Superior temporal gyrus (tissue), 1 donor: Measurements from ENCODE around the gene GLRA2.

Experiments used
- DNase-seq: peaks from one replicate; pipeline ENCODE4 v3.0.0-alpha.2; 2016; ENCODE audit errors: extremely low spot score

Gene GLRA2

DNA sequence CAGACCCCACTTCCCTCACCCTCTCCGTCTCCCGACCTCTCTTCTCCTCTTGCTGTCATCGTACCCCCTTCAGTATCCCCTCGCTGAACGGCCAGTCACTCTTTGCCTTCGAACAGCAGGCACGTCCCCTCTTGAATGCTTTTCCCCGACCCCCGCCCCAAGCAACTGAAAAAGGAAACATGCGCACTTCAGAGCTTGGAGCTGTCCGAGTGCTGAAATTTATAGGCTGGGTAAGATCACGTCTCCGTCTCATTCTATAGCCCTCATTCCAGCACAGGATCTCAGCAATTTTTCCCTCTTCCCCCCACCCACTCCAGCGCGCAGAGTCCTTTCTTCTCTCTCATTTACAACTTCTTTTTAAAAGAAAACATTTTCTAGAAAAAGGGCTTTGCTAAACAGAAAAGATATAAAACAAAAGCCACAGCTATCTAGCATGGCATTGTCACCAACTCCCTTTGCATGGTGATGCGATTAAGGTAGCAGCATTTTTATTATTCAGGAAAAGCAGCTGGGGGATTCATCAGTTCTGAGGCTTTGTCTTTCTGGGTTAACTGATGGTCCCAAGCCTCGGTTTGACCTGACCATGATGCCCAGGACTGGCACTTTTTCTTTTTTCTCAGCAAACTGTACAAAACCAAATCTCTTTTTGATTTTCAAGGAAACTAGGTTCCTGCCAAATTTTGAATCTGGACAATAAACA lies at the start of gene GLRA2:
TSS of gene GLRA2 (plus strand) at position 247 of the 700 bp plus-strand sequence. CDS start 522 bp downstream, outside the sequence.
- peak; percentile 12 for DNase-seq

DNA sequence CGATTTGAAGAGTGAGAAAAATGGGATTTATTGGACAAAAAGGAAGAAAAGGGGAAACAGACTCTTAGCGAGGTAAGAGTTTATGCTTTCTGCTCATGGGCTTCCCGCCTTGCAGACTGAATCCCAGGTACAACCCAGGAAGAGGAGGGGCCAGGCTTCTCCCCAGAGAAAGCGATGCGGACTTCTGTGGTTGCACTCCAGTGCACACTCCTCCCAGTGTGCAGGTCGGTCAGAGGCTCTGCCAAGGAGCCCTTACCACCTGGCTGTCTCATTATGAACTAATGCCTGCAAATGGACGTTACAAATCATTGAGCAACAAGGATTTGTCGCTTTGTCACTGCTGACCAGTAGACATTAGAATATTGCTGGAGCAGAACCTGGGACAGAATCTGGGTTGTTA lies 39.9 kb upstream of the GLRA2 start:
- no peak for DNase-seq

DNA sequence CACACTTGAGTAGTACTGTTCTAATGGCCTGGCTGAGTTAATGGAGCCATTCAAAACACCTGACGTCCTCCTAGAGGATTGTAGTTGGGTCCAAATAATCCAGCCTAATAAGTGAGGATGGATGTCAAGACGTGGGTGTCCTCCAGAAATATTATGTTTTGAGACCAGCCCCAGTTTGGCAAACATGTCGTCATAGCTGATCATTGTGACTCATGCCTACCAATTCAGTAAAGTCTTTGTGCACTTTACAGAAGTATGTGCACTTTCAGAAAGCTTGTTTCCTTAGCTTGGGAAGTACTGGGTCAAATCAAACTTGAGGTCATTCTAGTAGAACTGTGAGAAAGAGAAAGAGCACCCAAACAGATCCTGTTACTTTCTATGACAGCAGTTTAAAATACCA lies 37.6 kb upstream of the GLRA2 start:
- no peak for DNase-seq

DNA sequence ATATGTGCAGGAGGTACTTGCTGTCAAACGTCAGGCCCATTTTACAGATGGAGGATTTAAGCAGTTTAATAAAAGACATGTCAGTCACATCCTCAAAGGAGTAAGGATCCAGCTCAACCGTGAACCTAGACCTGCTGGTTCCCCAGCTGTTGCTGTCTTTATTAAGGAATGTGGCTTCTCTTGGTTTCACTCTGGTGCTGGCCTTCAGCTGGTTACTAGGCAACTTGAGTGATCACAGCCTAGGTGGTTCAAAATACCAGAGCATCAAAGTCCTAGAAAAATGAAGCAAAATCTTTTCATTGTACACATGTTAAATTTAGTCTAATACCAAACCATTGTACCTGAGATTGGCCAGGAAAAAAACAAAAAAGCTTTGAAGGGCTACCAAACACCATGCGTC lies 32.7 kb upstream of the GLRA2 start:
- no peak for DNase-seq

DNA sequence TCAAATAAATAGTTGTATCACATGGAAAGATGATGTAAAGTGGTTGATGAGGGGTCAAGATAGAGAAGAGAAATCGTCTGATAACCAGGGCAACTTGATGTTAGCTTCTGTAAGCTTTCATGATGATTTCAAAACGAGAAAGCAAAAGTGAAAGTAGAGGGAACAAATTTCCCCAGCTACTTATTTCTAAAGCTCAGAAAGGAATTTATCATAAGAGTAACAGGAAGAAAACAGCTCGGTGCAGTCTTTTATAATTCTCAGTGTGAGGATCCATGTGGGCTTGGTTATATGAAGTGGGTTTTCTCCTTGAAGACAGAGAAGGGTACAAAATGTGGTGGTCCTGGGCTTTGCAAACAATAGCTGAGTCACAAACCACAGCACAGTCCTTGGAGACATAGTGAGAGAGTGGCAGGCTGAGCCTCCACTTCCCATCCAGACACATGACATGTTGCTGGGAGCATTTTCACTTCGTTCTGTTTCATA lies 32.1 kb upstream of the GLRA2 start:
- DNase-seq, result no peak

DNA sequence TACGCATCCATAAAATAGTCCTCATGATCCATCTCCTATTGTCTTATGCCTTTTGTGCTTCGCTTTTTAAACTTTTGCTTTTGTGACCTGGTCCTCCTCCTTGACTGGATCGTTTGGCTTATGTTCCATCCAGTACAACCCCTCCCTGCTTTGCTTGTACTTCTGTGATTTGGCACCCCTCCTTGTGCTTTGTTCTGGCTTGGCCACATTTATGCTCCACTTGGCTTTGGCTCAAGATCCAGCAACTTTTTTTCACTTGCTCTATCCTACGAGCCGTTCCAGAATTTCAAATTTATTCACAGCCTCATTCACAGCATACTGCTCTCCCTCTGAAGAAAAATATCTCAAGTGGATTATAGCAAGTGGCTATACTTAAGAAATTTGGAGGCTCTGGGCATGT lies 28.0 kb upstream of the GLRA2 start:
- DNase-seq, result peak; percentile 14

DNA sequence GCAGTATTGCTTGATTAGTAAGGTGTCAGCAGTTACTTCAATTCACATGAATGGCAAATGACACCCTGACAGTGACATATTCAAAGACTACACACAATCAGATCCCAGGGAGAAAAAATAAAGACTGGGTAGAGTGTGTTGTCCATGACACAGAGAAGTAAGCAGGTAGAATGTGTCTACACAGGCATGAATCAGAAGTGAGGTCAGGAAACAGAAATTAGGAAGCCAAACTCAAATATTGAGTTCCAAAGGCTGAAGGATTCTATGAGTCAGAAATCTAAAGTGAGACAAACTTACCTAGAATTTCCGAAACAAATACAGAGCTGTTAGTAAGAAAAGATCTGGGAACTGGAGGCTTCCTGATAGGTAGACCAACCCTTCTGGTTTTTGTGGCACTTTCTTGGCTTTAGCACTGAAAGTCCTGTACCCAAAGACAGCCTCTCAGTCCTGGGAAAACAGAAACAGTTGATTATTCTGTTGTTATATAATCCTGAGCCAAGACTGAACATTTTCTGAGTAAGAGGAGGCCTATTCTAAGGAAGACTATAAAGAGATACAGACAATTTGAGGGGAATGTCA lies 24.3 kb upstream of the GLRA2 start:
- peak; percentile 12 for DNase-seq

DNA sequence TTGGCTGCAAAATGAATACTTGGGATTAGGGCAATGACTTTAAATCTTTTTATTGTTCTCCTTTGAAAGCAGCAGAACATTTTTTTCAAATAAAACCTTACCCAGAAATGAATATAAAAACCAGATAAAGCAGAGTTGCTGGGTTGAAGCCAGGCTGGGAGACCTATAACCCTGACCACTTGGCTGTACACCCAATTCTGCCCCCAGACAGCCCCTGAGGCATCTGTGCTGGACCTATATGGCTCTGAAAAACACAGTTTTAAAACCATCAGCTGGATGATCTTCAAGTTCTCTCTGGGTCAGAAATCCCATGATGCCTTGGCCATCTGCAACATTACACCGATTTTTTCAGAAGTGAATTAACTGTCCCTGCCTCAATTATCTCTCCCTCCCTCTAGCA lies 23.7 kb upstream of the GLRA2 start:
- DNase-seq, result no peak

DNA sequence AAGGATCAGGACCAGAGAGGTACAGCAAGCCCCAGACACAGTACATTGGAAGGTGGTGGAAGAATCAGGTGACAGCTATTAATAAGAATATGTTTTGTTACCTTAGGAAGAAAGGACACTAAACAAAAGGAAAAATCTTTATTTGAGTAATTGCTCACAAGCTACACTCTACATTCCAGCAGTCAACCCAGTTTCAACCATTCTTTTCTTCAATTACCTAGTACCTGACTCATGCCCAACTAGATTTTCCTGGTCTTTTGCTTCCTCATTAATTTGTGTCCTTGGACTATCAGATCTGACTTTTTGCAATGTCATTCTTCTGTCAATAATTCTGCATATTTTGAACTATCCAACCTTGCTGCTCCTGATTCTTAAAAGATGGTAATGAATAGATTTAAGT lies 22.5 kb upstream of the GLRA2 start:
- DNase-seq, result no peak

DNA sequence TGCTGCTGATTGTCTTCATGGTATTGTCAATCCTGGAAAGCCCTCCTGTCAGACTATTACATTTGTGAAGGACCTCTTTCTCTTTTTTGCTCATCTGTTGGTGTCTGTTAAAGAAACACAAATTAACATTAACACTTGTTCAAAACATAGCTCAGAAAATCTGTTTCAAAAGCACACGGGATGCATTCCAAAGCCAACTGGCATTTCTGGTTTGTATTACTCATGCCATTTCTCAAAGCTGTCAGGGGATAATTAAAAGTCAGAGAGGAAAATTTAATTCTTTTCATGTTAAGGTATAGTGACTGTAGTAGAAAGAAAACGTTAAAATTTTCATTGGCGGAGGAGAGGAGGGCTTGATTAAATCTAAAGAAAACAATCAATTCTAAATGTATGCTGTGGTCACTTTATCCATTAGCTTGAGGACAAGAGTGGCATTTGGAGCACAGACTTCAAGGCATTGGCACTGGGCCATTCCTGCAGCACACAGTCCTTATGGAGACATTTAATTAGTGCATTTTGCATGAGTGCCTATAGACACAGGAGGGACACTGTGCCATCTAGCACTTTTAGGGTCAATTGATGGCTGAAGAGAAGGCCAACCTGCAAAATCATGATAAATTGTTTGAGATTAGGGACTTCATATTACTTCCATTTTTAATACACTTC lies 21.2 kb upstream of the GLRA2 start:
- DNase-seq, result no peak

DNA sequence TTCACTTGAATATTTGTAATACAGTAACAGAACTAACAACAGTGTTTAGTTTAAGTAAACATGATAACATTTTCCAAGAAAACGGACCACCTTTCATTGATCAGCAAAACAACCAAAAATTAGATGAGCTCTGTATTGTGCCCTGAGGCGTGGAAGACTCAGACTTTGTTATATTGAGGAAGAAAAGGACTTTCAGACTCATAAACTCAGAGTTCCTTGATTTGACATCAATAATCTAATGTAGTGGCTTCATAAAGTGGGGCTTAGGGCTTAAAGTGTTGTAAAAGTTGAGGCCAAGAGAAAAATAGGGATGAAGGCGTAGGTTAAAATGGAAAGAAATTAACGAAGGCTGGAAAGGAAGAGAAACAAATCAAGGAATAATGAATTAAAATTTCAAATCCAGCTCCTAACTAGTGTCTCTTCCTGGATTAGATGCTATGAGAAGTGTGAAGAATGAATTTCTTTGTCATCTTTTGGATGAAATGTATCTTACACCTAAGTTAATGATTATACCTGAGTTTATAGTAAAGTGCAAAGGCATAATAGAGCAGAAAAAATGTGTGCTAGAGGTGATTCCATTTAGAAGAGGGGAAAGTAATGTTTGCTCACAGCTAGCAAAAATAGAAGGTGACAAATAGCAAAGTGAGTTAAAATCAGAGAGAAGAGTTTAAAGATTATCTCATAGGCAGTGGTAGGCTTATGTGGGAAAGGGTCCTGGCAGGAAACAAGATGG lies 19.8 kb upstream of the GLRA2 start:
- DNase-seq, result no peak

DNA sequence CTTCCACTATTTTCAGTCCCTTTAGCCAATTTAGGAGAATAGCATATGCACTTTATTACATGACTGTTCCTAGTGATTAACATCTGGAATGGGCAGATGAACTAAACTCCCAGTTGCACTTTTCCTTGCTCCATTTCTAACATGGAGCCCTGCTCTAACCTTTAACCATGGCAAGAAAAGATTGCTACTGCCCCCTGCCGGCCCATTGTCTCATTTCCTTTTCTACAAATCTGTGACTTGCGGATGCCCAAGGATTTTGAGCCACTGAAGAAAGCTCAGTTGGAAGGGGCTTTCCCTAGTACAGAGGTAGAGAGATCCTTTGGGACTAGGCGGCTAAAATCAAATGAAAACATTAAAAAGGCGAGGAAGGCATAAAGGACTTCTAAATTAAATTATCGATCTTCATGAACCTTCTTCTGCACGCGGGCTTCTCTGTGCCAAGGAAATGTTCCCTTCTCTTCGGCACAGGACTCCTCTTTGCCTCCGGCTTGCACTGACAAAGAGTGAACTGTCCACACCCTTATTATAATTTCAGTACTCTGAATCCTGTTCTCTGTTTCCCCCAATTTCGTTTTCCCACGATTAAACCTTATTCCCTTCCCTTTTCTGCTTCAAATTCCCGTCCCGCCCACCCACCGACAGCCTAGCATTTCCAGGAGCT lies 577 bp upstream of the GLRA2 start:
- peak; percentile 72 for DNase-seq

DNA sequence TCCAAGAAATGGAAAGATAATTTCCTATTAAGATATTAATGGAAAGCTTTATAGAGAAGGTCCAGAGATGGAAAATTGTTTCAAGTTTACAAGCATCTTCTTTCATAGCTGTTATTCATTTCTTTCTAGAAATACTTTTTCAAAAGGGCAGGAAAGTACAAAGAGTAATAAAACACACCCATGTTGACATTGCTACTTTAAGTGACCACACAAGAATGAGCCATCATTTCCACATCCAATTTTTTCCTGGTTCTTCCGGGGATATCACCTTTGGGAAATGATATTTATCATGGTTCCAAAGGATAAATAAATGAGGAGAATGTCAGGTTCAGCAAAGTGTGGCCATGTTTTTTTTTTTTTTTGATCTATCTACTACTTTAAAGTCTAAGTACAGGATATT lies 4.5 kb downstream of the GLRA2 start:
- DNase-seq, result no peak

DNA sequence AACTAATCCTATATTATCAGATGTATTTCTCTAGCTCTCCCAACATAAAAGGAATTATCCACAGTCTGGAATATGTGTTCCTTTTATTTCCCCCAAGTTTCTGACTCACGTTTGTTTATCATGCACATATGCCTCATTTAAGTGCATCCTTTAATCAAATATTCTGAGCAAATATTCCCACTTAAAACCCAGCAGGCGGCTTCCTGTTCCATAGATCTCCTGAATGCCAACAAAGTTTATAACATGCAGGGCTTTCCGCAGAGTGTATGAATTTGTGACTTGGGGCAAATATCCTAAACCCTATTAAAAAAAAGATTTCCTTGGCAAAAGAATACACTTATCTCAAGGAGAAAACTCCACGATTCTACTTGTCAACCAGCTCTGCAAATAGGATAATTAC lies 16.9 kb downstream of the GLRA2 start:
- DNase-seq, result no peak

DNA sequence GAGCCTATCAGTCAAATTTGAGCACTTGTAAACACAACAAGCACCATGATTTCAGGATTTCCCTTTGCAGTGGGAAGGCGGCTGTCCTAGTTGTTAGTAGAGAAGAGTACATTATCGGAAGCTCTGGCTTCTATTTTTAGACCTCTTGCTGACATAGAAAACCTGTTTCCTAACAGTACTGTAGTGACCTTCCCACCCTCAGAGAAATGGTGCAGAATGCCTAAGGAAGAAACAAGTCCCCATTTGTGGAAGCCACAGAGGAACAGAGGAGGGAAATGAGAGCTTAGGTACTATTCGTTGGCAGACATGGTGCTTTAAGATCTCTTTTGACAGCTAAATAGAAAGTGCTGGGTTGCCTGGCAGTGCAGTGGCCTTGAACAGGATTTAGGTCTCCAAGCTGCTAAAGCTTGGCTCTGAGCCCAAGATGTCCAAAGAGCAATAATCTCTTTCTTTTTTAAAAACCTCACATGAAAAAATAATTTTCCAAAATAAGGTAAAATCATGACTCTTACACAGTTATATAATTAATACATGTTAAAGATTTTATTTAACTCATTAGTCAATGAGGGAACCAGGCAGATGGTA lies 24.9 kb downstream of the GLRA2 start:
- no peak for DNase-seq

DNA sequence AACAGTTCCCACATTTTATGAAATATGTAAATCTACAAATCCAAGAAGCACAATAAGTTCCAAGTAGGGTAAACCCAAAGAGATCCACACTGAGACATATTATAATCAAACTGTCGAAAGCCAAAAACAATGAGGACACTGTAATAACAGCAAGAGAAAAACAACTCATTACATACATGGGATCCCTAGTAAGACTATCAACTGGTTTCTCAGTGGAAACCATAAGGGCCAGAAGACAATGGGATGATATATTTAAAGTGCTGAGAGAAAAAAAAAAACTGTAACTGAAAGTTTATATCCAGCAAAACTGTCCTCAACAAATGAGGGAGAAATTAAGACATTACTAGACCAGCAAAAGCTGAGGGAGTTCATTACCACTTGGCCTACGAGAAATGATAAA lies 34.7 kb downstream of the GLRA2 start:
- no peak for DNase-seq

DNA sequence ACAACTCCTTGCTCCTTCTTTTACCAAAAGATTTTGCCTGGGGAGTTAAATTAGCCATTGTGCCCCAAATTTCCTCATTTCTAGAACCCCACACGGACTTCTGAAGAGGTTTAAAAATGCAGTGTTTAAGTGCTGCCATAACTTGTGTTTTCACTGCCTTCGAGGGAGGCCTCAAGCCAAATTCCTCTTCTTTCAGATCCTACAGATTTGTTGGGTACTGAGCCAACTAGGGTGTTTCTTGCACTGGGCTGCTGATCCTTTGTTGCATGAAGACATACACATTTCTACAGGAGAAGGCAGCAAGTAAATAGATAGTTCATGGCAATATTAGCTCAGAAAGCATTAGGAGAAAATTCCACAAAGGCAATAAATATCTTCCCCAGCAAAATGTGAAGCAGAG lies 43.8 kb downstream of the GLRA2 start:
- no peak for DNase-seq

DNA sequence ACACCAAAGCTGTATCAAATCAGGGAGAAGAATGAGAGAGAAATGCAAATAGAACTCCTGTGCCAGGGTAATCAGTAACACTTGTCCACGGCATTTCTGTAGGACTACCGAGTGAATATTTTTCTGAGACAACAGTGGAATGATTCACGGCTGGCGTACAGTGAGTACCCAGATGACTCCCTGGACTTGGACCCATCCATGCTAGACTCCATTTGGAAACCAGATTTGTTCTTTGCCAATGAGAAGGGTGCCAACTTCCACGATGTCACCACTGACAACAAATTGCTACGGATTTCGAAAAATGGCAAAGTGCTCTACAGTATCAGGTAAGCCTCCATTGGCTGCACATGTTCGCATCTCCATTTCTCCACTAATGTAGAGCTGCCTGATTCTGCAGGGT lies 51.7 kb downstream of the GLRA2 start:
- no peak for DNase-seq

DNA sequence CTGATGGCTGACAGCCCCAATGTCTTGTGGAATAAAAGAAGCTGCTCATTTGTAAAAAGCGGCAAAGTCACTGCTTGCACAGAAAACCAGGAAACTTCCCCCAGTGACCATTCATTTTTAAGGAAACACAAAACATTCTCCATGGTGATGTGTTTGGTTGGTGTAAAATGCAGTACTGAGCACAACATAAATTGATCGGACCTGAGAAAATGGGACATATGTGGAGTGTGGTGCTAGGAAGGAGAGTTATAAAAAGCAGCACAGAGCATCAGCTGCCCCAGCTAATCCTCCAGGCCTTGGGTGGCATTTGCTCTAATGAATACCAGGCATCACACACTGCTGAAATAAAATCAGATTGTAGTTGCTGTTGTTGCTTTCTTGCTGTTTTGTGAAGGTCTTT lies 55.2 kb downstream of the GLRA2 start:
- DNase-seq, result no peak

DNA sequence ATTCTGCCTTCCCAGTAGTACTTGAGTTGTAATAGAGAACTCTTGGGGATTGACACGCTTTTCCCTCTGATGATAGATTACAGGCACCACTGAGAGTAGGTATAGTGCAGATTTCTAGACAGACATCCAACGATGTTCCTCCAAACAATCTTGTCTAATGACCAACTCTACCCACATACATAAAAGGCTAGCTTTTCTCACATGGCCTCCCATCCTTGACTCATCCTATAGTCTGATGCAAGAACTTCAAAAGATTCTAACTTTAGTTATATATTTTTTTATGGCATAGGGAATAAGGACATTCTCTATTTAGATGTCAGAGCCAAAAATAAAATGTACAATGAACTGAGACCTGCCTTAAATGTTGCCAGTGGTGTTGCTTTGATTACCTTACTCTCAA lies 60.9 kb downstream of the GLRA2 start:
- DNase-seq, result no peak

DNA sequence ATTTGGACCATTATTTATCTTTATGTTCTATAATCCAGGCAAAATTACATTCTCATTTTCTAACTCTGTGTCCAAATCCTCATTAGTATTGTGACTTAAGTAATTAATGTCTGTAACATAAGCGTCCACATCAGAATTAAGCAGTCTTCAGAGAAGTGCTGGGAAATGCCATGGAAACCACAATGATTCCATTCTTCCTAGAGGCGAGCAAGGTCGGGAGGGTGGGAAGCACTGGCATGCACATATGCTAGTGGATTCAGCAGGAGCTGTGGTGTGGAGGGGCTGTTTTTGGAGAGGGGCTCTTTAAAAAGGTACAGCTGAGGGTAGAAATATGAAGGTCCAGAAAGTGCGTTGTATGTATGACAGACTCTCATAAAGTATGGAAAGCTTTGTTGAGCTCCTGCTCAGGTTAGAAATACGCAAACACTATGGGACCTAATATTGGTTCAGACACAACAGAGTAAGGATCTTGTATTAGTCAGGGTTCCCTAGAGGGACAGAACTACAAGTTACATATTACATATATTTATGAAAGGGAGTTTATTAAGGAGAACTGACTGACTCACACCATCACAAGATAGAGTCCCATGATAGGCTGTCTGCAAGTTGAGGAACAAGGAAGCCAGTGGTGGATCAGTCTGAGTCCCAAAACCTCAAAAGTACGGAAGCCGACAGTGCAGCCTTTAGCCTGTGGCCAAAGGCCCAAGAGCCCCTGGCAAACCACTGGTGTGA lies 61.5 kb downstream of the GLRA2 start:
- DNase-seq, result no peak
